RWPE2 (cell line): ENCODE results near the gene FIG4.

Experiments used
- ATAC-seq: fragments of 200-7000 bp; cut with Tn5 transposase; 3 replicates; pipeline ENCODE4 v1.9.1; 2021; ENCODE audit warnings: low read depth
- DNase-seq: peaks from one replicate; pipeline ENCODE4 v3.0.0-alpha.2; 2020; ENCODE audit warnings: low spot score
- H3K27ac ChIP-seq: fragments of 450-650 bp; 2 replicates; pipeline ENCODE4 v1.5.1; 2017; ENCODE audit warnings: mild to moderate bottlenecking; ENCODE audit not compliant: poor library complexity, severe bottlenecking
- H3K27me3 ChIP-seq: fragments of 250-450 bp; sonication (Bioruptor Pico); 2 replicates; pipeline ENCODE4 v1.5.1; 2021; ENCODE audit warnings: mild to moderate bottlenecking, moderate library complexity; ENCODE audit not compliant: insufficient read depth, poor library complexity, severe bottlenecking
- H3K36me3 ChIP-seq: fragments of 250-450 bp; sonication (Bioruptor Pico); 2 replicates; pipeline ENCODE4 v1.5.1; 2020; ENCODE audit warnings: low read depth, mild to moderate bottlenecking, moderate library complexity
- H3K4me1 ChIP-seq: fragments of 250-450 bp; sonication (Bioruptor Pico); 2 replicates; pipeline ENCODE4 v1.5.1; 2021; ENCODE audit warnings: mild to moderate bottlenecking, moderate library complexity; ENCODE audit not compliant: insufficient read depth, poor library complexity, severe bottlenecking
- H3K4me3 ChIP-seq: fragments of 250-450 bp; sonication (Bioruptor Pico); 2 replicates; pipeline ENCODE4 v1.5.1; 2021; ENCODE audit warnings: mild to moderate bottlenecking, moderate library complexity; ENCODE audit not compliant: severe bottlenecking
- H3K9me3 ChIP-seq: fragments of 250-450 bp; sonication (Bioruptor Pico); 2 replicates; pipeline ENCODE4 v1.5.1; 2021; ENCODE audit warnings: mild to moderate bottlenecking, moderate library complexity; ENCODE audit not compliant: severe bottlenecking
- TF ChIP-seq, protein P1 (sequence below): fragments of 450-650 bp; IDR thresholded peaks from one replicate; pipeline ENCODE4 v1.5.1; 2017; ENCODE audit warnings: mild to moderate bottlenecking, moderate library complexity; ENCODE audit not compliant: poor library complexity, severe bottlenecking

The FIG4 gene

DNA sequence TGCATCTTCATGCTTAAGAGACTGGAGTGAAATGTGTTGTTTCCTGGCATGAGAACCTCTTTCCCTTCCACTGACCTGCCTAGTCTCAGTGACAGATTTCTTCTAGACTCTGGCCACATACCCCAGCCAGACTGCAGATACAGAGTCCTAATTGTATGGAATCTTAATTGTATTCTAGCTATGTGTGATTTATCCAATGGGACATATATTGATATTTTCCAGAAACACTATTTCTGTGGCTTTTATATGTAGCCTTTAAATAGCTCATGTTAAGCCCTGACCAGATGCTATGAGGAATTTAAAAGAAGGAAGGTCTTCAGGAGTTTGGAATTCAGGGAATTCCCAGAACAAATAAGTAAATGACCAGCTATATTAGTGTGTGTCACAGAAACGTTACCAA lies 99.0 kb downstream of the FIG4 start:
- no peak overlapping the region for H3K4me3 ChIP-seq
- H3K27me3 ChIP-seq, result no peaks in the 10 kb centered on the region
- no peak for DNase-seq
- TF ChIP-seq, protein P1, sequence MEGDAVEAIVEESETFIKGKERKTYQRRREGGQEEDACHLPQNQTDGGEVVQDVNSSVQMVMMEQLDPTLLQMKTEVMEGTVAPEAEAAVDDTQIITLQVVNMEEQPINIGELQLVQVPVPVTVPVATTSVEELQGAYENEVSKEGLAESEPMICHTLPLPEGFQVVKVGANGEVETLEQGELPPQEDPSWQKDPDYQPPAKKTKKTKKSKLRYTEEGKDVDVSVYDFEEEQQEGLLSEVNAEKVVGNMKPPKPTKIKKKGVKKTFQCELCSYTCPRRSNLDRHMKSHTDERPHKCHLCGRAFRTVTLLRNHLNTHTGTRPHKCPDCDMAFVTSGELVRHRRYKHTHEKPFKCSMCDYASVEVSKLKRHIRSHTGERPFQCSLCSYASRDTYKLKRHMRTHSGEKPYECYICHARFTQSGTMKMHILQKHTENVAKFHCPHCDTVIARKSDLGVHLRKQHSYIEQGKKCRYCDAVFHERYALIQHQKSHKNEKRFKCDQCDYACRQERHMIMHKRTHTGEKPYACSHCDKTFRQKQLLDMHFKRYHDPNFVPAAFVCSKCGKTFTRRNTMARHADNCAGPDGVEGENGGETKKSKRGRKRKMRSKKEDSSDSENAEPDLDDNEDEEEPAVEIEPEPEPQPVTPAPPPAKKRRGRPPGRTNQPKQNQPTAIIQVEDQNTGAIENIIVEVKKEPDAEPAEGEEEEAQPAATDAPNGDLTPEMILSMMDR, result no peak
- no peak overlapping the region for H3K27ac ChIP-seq
- H3K4me1 ChIP-seq, result peaks cover 23% of the 10 kb centered on the region
- ATAC-seq, result no peak
- no peaks in the 10 kb centered on the region for H3K9me3 ChIP-seq
- no peaks in the 10 kb centered on the region for H3K36me3 ChIP-seq

- no peaks in the 10 kb centered on the region for H3K9me3 ChIP-seq
- ATAC-seq (no peak), DNase-seq (no peak)
- H3K36me3 ChIP-seq, result no peaks in the 10 kb centered on the region
- H3K27ac ChIP-seq, result no peak overlapping the region
- TF ChIP-seq, protein P1, result no peak
- H3K27me3 ChIP-seq, result no peaks in the 10 kb centered on the region
- H3K4me3 ChIP-seq, result no peak overlapping the region
- peaks cover 23% of the 10 kb centered on the region for H3K4me1 ChIP-seq
Measured at GRCh38 chr6:109791301-109791700, 100.2 kb downstream of the FIG4 start.

DNA sequence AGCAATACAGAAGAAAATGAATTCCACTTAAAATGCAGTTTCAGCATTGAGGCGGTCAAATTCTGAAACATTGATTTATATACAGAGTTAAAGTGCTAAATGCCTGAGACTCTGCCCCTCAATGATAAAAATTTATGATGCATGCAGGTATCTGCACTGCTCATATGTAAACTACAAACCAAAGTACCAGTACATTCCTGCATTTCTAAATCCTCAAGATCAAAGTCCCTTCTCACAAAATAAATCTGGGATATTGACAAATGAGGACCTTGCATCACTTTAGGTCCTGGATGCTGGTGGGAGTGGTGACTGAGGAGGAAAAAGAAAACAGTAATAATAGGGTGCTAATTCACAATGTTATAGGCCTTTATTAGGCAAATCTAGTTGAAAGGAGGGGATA lies 101.9 kb downstream of the FIG4 start:
- peaks cover 23% of the 10 kb centered on the region for H3K4me1 ChIP-seq
- no peak for DNase-seq
- no peak for ATAC-seq

GRCh38 chr6:109793792-109794191 lies 102.7 kb downstream of the FIG4 start:
- no peak for DNase-seq
- no peak overlapping the region for H3K4me3 ChIP-seq
- peak overlapping the region; percentile 92 for H3K27ac ChIP-seq

More for the DNA sequence above, 101.9 kb downstream of the FIG4 start:
- Histone ChIP-seq H3K36me3 (no peaks in the 10 kb centered on the region), H3K9me3 (no peaks in the 10 kb centered on the region), H3K27ac (peak overlapping the region; percentile 92), H3K4me3 (no peak overlapping the region), H3K27me3 (no peaks in the 10 kb centered on the region)
- TF ChIP-seq, protein P1, result no peak

DNA sequence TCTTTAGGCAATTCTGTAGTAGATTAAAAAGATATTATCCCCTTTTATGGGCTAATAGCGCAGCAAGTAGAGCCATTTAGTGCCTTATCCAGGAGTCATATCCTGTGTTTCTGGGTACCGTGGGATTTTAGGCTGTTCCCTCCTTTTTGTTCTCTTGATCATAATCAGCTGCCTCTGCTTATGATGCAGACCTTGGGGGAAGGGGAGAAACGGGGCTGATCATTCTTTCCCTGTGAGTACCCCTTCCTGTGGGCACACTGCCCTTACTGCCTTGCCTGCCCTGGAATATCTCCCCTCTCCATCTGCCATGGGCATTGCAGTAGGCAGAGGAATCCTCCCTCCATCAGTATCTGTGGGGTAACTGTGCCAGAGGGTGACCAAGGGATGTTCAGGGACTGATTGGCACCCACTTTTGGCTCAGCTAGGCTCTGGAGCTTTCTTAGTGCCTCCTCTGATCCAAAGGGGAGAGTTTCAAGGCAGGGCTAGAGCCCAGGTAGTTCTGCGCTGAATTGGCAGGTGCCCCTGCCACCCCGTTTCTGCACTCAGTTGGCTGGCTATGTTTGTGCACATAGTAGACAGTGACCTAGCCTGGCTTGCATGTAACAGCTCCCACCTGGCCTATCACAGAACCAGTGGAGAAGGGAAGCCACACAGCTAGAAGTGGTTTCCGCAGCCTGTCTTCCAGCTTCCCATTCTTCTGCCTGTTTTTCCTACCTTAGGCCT lies 103.3 kb downstream of the FIG4 start:
- H3K9me3 ChIP-seq, result no peaks in the 10 kb centered on the region
- TF ChIP-seq, protein P1, result no peak
- H3K4me1 ChIP-seq, result peaks cover 25% of the 10 kb centered on the region
- H3K27ac ChIP-seq, result peak overlapping the region; percentile 92
- DNase-seq, result peak; percentile 71
- no peaks in the 10 kb centered on the region for H3K27me3 ChIP-seq
- peak; percentile 77 for ATAC-seq
- H3K4me3 ChIP-seq, result no peak overlapping the region
- H3K36me3 ChIP-seq, result no peaks in the 10 kb centered on the region

More at GRCh38 chr6:109793792-109794191, 102.7 kb downstream of the FIG4 start:
- TF ChIP-seq, protein P1, result no peak
- ATAC-seq, result peak; percentile 94
- Histone ChIP-seq H3K27me3 (no peaks in the 10 kb centered on the region), H3K36me3 (no peaks in the 10 kb centered on the region), H3K4me1 (peaks cover 23% of the 10 kb centered on the region), H3K9me3 (no peaks in the 10 kb centered on the region)
